ENCODE data around the gene CAPN1. TPM values are rescaled to one million over a fixed set of nuclear protein-coding genes. Genes with fewer than 3 reads are reported as not detected.

Gene CAPN1
- total RNA-seq, 4 donors from 2014 or later: 86.4 to 112 (median 95.7) TPM

GRCh38 chr11:65180877-65181568, 705 bp upstream of the CAPN1 start:
- TF ChIP-seq CTCF (IDR thresholded peaks at IDR 0.05; ENCODE audit: low read depth): no peak

- no peak for TF ChIP-seq CTCF (IDR thresholded peaks at IDR 0.05; ENCODE audit: low read depth)
Observed at GRCh38 chr11:65182258-65183170, 786 bp downstream of the CAPN1 start.

GRCh38 chr11:65183201-65183891, 1.6 kb downstream of the CAPN1 start:
- no peak for TF ChIP-seq CTCF (IDR thresholded peaks at IDR 0.05; ENCODE audit: low read depth)

DNA sequence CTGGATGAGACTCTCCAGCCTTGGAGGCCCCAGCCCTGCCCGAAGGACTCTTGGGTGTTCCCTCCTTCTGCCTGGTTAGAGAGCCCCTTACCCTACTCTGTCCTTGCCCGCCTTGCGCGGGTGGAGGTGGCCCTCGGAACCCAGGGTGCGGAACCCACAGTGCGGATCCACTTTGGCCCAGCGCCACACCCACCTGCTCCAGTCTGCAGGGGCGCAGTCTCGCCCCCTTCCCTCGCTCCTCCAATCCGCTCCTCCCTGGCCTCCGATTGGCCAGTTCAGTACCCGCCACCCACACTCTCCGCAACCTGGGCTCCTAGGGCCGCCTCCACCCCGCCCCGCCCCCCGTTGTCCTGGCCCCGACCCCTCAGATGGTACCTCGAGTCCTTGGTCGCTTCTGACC, 2.4 kb downstream of the CAPN1 start:
- no peak for TF ChIP-seq CTCF (IDR thresholded peaks at IDR 0.05; ENCODE audit: low read depth)

- no peak for TF ChIP-seq CTCF (IDR thresholded peaks at IDR 0.05; ENCODE audit: low read depth)
Observed at GRCh38 chr11:65185171-65185570, 3.4 kb downstream of the CAPN1 start.

GRCh38 chr11:65185869-65186341, 4.2 kb downstream of the CAPN1 start:
- TF ChIP-seq CTCF (IDR thresholded peaks at IDR 0.05; ENCODE audit: low read depth): no peak

GRCh38 chr11:65186701-65187100, 5.0 kb downstream of the CAPN1 start:
- TF ChIP-seq CTCF (IDR thresholded peaks at IDR 0.05; ENCODE audit: low read depth): no peak
